Eye (tissue), 1 donor: ENCODE data around the gene PTCH1.

ENCODE experiments used
- DNase-seq: peaks from one replicate; pipeline ENCODE4 v3.0.0-alpha.2; 2015

PTCH1 gene

DNA sequence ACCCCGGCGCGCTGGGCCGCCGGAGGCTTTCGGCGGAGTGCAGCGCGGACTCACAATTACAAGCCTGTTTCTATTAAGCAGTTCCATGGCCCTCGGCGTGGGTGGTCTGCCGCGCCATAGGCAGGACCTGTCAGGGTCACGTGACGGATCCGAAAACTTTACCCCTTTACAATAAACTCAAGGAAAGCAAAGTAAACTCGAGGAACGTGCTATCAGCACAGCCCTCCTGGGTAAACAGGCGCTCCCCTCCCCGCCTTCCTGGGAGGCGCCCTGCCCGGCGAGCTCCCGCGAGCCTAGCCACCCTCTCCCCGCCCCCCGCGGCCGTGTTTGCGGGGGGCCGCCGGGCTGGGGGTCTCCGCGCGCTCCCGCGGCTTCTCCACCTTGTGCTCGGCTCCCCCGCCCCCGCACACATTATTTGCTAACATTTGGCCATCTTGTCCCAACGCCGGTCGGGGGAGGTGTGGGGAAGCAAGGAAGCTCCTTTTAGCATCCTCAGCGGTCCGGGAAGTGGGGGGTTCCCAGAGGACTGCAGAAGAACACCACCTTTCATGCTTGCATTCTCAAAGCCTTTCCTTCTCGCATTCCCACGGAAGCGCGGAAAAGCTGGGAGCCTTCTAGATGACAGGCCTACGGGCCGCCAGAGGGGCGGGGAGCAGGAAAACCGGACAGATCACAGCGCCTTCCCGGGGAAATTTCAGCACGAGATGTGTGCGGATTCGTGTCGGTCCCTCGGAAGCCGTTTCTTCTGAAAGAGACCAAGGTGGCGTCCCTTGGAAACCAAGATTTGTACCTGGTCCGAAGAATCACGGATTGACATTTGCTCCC, at the start of gene PTCH1:
Gene PTCH1 (minus strand): TSS at position 238 of the 825 bp plus-strand sequence.
- peak; percentile 91 for DNase-seq

GRCh38 chr9:95565982-95566381, 49.2 kb upstream of the PTCH1 start:
- DNase-seq = no peak

DNA sequence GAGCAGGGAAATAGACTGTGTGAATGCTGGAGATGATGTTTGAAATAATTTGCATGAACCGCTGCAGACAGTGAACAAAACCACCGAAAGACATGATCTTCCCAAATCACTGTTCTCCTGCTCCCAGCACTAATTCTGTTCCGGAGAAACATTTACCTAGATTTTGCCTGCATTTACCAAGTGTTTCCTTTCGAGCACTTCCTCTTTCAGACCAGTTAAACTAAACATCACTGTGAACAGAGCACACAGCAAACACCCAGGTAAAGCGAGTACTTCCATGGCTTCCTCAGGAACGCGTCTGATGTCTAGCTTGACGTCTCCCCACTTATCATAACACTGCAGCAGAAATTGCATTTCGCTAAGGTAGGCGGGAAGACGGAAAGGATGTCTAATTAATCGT, 45.1 kb upstream of the PTCH1 start:
- no peak for DNase-seq

DNA sequence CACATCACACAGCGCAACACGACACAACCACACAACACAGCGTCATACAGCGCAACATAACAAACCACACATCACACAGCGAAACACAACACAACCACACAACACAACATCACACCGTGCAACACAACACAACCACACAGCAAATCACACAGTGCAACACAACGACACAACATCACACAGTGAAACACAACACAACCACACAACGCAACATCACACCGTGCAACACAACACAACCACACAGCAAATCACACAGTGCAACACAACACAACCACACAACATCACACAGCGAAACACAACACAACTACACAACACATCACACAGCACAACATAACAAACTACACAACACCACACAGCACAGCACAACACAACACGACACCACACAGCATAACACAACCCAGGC, 40.4 kb upstream of the PTCH1 start:
- DNase-seq = no peak

- DNase-seq = peak; percentile 31
Observed at GRCh38 chr9:95556521-95556920, 39.8 kb upstream of the PTCH1 start.

GRCh38 chr9:95552814-95553546, 36.2 kb upstream of the PTCH1 start:
- peak; percentile 89 for DNase-seq

GRCh38 chr9:95552255-95552654, 35.5 kb upstream of the PTCH1 start:
- no peak for DNase-seq

DNA sequence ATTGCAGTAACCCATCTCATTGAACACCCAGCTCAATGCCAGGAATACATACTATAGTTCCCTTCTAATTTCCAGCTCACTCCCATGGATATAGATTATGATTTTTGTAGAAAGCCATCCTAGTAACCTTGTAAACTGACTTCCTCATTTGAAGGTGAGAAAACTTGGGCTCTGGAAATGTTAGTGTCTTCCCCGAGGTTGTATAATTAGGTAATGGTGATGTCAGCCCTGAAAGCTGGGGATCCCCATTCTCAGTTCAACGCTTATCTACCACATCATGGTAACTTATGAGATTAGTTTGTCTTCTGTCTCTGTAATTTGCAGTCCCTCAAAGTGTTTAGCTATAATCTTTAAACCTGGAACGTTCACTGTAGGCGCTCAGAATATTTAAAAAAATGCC, 34.6 kb upstream of the PTCH1 start:
- no peak for DNase-seq

DNA sequence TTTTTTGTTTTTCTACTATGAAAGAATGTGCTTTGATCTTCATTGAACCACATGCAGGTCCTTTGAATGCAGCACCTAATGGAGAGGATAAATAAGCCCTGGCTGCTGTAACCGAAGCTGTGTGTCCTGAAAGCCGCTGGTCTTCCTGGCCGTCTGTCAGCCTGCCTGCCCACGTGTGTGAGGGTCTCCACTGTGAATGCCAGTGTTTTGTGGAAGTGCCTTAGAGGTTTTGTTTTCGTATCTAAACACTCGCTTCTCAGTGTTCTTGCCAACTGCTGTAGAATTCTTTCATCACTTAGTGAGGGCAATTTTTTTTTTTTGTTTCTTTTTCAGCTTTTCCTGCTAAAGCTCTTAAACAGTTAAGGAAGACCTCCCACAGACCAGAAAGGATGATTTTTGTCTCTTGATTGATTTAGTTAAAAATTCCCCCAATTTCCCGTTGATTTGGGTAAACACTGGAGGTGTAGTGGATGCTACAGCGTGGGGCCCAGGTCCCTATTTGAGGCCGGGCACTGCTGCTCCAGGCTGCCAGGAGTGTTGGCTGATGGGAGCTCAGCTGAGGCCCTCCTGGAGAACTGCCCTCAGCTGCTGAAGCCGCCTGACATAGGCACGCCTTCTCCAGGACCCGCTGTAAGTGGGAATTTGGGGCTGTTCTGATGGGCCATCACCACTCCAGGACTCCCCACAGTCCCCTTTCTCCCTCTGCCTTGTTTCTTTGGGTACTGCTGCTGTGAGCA, 29.2 kb upstream of the PTCH1 start:
- DNase-seq = no peak

- DNase-seq = no peak
Observed at GRCh38 chr9:95533996-95534680, 17.4 kb upstream of the PTCH1 start.

GRCh38 chr9:95529910-95530309, 13.1 kb upstream of the PTCH1 start:
- DNase-seq = no peak

DNA sequence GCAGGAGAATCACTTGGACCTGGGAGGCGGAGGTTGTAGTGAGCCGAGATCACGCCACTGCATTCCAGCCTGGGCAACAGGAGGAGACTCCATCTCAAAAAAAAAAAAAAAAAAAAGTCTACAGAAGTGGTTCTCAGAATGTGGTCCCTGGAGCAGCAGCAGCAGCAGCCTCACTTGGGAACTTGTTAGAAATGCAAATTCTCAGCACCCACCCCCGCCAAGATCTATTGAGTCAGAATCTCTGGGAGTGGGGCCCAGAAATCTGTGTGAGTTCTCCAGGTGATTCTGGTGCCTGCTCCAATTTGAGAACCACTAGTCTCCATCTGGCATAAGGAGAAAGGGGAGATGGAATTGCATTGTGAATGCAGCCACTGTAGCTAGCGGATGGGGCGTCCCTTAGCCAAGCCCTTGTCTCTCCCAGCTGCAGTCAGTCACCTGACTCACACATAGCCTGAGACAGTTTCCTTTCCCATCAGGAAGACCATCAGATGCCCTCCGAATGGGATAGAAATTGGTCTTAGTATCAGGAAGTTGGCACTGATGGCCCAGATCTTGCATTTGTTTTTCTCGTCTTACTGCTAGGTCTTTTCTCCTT, 12.2 kb upstream of the PTCH1 start:
- no peak for DNase-seq

DNA sequence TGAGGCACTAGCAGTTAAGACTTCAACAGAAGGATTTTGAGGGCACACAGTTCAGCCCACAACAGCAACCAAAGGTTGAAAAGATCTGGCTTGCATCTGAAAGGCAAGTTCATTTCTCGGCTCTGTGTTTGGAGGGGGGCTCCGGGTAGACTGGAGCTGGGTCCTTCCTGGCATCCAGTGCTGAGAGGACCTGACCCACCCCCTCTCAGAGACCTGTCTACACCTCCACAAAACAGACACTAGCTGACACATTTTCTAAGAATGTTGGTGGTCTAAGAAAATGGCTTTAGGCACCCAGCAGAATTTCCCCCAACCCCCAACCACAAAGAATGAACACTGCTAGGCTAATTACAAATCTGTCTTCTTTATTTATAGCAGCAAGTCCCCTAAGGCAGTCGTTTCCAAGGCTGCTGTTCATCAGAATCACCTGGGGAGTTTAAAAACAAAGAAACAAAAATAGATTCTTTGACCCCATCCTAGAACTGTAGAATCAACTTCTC, 6.2 kb upstream of the PTCH1 start:
- no peak for DNase-seq

GRCh38 chr9:95521699-95522098, 4.9 kb upstream of the PTCH1 start:
- no peak for DNase-seq

DNA sequence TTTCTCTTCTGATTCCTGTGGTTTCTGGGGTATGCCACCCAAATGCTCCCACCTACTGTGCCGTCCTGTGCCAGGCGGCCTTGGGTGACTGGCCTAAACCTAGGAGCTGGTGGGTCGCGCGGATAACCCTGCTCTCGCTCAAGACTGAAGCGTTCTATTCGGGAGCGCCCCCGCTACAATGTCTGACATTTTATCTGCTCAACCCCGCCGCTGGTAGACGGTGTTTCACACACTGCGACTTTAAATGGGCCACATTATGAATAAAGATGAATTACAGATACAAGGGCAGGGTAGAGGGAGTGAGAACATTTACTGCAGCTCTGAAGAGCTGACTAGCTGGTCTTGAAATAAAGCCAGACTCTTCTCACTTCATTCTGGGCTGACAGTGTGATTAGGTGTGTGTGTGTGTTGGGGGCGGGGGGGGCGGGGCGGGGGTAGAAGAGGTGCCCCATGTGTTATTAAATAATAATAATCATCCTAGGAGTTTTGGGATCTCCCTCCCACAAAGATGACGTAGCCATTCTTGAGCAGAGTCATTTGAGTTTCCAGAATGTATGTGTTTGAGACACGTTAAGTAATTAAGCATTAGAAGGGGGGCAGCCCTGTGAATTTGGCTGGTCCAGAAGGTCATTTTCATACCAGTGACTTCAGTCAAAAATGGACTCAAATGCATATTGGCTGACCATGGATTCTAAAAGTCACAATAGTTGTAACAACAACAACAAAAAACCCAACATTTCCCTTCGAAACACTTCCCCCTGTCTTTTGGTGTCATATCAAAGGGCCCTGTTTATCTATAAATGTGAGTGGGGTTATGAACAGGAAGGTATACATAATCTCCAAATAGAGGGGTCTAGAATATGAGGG, 1.0 kb upstream of the PTCH1 start:
- DNase-seq = no peak

- DNase-seq = no peak
Observed at GRCh38 chr9:95516221-95516733, 494 bp downstream of the PTCH1 start.

DNA sequence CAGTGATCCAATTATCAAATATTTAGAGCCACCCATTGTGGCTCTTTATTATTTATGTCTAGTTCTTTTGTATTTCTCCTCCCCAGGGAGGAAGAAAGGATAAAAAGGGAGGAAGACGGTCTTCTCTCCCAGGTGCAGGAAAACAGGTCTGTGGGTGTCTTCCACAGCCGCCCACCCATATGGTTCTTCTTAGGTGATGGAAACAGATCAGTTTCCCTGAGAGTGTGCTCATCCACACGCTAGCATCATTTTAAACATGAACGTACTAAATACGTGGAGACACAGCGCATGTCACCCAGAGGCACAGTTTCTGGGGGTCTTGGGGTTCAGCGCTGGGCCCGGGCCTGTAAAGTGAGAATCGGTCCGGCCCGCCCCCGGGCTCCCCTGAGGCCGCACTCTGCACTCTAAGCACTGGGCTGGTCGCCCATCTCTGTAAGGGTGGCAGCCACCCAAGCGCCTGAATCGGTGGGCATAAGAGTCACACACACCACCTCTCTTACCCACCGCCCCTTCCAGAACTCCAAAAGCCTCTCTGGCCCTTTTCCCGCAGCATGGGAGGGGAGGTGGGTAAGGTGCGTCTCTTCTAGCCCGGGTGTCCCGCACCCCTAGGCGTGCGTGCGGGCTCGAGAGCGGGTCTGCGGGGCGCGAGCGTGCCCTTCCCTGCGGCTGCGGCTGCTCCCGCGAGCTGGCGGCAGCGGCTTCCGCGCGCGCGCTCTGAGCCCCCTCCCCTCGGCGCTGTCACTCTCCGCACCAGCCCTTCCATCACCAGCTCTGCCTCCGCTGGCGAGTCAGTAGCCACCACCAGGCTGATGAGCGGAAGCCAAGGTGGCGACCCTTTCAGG, 1.3 kb downstream of the PTCH1 start:
- DNase-seq = peak; percentile 89

- DNase-seq = no peak
Observed at GRCh38 chr9:95514342-95514741, 2.4 kb downstream of the PTCH1 start.

GRCh38 chr9:95513711-95514110, 3.1 kb downstream of the PTCH1 start:
- peak; percentile 90 for DNase-seq

- DNase-seq = no peak
Observed at GRCh38 chr9:95512709-95513095, 4.1 kb downstream of the PTCH1 start.
